GM12892 (cell line): Measurements from ENCODE around the gene ZNF582.

Experiments used
- DNase-seq: peaks from one replicate; pipeline ENCODE4 v3.0.0; 2011; ENCODE audit not compliant: insufficient read length
- FAIRE-seq: peaks from 2 replicates; lab custom pipeline; 2011; peaks lifted over from hg19 to GRCh38; lab: Jason Lieb, UNC
- POLR2A ChIP-seq: IDR thresholded peaks from 2 replicates; pipeline ENCODE4 v1.6.1; 2011; ENCODE audit warnings: low read depth, low read length, control low read depth
- POLR2AphosphoS5 ChIP-seq: IDR thresholded peaks from 2 replicates; pipeline ENCODE4 v1.6.1; 2011; ENCODE audit warnings: low read depth, low read length, control low read depth
- TAF1 ChIP-seq: IDR thresholded peaks from 2 replicates; pipeline ENCODE4 v1.6.1; 2011; ENCODE audit warnings: low read depth, mild to moderate bottlenecking, control low read depth, low read length, borderline replicate concordance

ZNF582 gene

GRCh38 chr19:56383826-56384605 is 9.3 kb downstream of the ZNF582 start:
- no peak for TF ChIP-seq POLR2A
- TF ChIP-seq POLR2AphosphoS5 = no peak
- no peak for TF ChIP-seq TAF1
- FAIRE-seq (no peak), DNase-seq (no peak)

- FAIRE-seq (no peak), DNase-seq (no peak)
- TF ChIP-seq TAF1 = no peak
- no peak for TF ChIP-seq POLR2A
- no peak for TF ChIP-seq POLR2AphosphoS5
These were observed 16.0 kb downstream of the ZNF582 start for GRCh38 chr19:56377105-56377924.

- DNase-seq (no peak), FAIRE-seq (no peak)
These were observed 21.1 kb downstream of the ZNF582 start for GRCh38 chr19:56372281-56372680.

GRCh38 chr19:56369886-56370676 is 23.3 kb downstream of the ZNF582 start:
- no peak for DNase-seq

More at GRCh38 chr19:56372281-56372680, 21.1 kb downstream of the ZNF582 start:
- TF ChIP-seq TAF1 (no peak), POLR2AphosphoS5 (no peak), POLR2A (no peak)

GRCh38 chr19:56367829-56368711 is 25.3 kb downstream of the ZNF582 start:
- FAIRE-seq (peak; percentile 92), DNase-seq (peak; percentile 50)

More at GRCh38 chr19:56369886-56370676, 23.3 kb downstream of the ZNF582 start:
- FAIRE-seq = no peak
- TF ChIP-seq POLR2AphosphoS5 = no peak
- TF ChIP-seq TAF1 = no peak
- no peak for TF ChIP-seq POLR2A

GRCh38 chr19:56360841-56361240 is 32.5 kb downstream of the ZNF582 start:
- no peak for DNase-seq
- no peak for FAIRE-seq
- TF ChIP-seq POLR2AphosphoS5 = no peak
- TF ChIP-seq POLR2A = no peak

More at GRCh38 chr19:56367829-56368711, 25.3 kb downstream of the ZNF582 start:
- TF ChIP-seq POLR2AphosphoS5 (no peak), POLR2A (peak; percentile 57; the same call in 1 of the 2 replicates)

- FAIRE-seq = no peak
- TF ChIP-seq TAF1 (no peak), POLR2AphosphoS5 (no peak), POLR2A (no peak)
- no peak for DNase-seq
These were observed 36.4 kb downstream of the ZNF582 start for GRCh38 chr19:56356944-56357343.

GRCh38 chr19:56355517-56355916 is 37.8 kb downstream of the ZNF582 start:
- no peak for TF ChIP-seq TAF1
- TF ChIP-seq POLR2A = no peak
- no peak for TF ChIP-seq POLR2AphosphoS5
- FAIRE-seq (no peak), DNase-seq (no peak)

- FAIRE-seq = no peak
- no peak for TF ChIP-seq TAF1
- TF ChIP-seq POLR2A = no peak
- TF ChIP-seq POLR2AphosphoS5 = no peak
- no peak for DNase-seq
These were observed 42.1 kb downstream of the ZNF582 start for GRCh38 chr19:56351208-56351607.

GRCh38 chr19:56350416-56351045 is 42.8 kb downstream of the ZNF582 start:
- no peak for DNase-seq
- FAIRE-seq = no peak
- TF ChIP-seq POLR2AphosphoS5 = no peak
- TF ChIP-seq POLR2A = no peak
